SK-N-SH (cell line): ENCODE measurements around the gene RBM12.

Source experiments
- POLR2AphosphoS5 ChIP-seq: IDR thresholded peaks from 2 replicates; pipeline ENCODE4 v1.6.1; 2012; ENCODE audit warnings: low read depth, low read length
- TF ChIP-seq, protein P1 (sequence below): fragments of 200-600 bp; sonication (generic); IDR thresholded peaks from 2 replicates; pipeline ENCODE4 v1.6.1; 2017; ENCODE audit warnings: antibody characterized with exemption, mild to moderate bottlenecking, moderate library complexity

DNA sequence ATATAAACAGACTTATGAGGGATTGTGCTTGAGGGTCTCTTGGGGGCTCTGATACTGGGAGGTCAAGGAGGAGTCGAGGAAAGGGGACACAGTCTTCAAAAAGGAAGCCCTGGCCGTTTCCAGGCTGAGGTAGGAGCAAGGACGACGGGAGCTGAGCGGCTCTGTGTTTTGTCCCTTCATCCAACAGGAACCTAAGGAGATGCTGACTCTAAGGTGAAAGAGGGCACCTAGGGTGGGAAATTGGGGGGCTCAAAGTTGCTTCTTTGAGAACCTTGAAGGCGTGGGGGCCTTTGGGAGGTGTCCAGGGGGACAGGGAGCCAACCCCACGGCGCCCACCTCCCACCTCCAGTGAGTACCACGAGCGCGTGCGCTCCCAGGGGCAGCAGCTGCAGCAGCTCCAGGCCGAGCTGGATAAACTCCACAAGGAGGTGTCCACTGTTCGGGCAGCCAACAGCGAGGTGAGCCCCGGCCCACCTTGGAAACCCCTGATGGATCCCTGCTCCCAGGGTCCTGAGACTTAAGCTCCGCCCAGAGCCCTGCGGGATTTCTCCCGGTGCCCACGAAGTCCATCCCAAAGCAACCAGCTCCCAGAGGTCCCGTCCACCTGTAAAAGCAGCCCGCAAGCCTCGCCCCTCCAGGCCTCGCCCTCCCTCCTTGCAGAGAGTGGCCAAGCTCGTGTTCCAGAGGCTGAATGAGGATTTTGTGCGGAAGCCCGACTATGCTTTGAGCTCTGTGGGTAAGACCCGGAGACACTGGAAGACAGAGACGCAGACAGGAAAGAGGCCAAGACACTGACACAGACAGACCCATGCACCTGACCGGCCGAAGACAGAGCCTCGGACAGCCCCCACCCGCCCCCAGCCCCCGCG lies 46.2 kb downstream of the RBM12 start:
- TF ChIP-seq, protein P1, sequence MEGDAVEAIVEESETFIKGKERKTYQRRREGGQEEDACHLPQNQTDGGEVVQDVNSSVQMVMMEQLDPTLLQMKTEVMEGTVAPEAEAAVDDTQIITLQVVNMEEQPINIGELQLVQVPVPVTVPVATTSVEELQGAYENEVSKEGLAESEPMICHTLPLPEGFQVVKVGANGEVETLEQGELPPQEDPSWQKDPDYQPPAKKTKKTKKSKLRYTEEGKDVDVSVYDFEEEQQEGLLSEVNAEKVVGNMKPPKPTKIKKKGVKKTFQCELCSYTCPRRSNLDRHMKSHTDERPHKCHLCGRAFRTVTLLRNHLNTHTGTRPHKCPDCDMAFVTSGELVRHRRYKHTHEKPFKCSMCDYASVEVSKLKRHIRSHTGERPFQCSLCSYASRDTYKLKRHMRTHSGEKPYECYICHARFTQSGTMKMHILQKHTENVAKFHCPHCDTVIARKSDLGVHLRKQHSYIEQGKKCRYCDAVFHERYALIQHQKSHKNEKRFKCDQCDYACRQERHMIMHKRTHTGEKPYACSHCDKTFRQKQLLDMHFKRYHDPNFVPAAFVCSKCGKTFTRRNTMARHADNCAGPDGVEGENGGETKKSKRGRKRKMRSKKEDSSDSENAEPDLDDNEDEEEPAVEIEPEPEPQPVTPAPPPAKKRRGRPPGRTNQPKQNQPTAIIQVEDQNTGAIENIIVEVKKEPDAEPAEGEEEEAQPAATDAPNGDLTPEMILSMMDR = no peak
- no peak for TF ChIP-seq POLR2AphosphoS5
